22Rv1 (cell line): ENCODE measurements around the gene FAF1.
"Not testable (repeated sequence)": the region's sequence is repeated elsewhere in the genome, so short reads cannot be mapped to it uniquely, and the experiment has no call there.

Experiments
- CTCF ChIP-seq: fragments of 450-650 bp; IDR thresholded peaks from 2 replicates; pipeline ENCODE4 v1.5.1; 2017; ENCODE audit warnings: mild to moderate bottlenecking
- ZFX ChIP-seq: fragments of 450-650 bp; IDR thresholded peaks from 2 replicates; pipeline ENCODE4 v1.6.1; 2017; ENCODE audit warnings: antibody characterized with exemption, borderline replicate concordance

DNA sequence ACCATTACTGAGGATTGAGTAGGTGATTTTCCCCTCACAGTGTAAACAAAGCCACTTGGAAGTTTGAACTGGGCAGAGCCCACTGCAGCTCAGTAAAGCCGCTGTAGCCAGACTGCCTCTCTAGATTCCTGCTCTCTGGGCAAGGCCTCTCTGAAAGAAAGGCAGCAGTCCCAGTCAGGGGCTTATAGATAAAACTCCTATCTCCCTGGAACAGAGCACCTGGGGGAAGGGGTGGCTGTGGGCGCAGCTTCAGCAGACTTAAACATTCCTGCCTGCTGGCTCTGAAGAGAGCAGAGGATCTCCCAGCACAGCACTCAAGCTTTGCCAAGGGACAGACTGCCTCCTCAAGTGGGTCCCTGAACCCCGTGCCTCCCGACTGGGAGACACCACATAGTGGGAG, 45.5 kb upstream of the FAF1 start:
- not testable (repeated sequence) for TF ChIP-seq CTCF, ZFX
